Liver (tissue), 4 donors: ENCODE measurements around the gene KLK7. TPM values are rescaled to one million over a fixed set of nuclear protein-coding genes. Genes with fewer than 3 reads are reported as not detected.

Experiments used
- polyA plus RNA-seq, 2 donors: library from polyadenylated mRNA; stranded (reverse) in 1 of 2; unstranded in 1 of 2; fragments of 200-250 nt in 1 of 2; fragments of >200 nt in 1 of 2; fragmentation: Nextera tagmentation in 1 of 2; extraction: Ambion mirVana in 1 of 2; gene quantifications; one replicate each; pipeline versions ENCODE4 v1.2.1 to v1.2.3, GENCODE V29; 2013 to 2015
- total RNA-seq, 2 donors: library from RNA; depleted of rRNA; stranded (reverse); fragments of >200 nt; gene quantifications; one replicate each; pipeline ENCODE4 v1.2.3, GENCODE V29; 2014
- donor health status: healthy.
- donor health status: healthy.
- donor health status: healthy.

Gene KLK7
- total and polyA plus RNA-seq, 4 donors = not detected

Other genes with a start within 250 kb of the KLK7 start
- not detected for gene GPR32, start 213.5 kb downstream of the KLK7 start, total RNA-seq
- not detected for gene GPR32, start 213.5 kb downstream of the KLK7 start, polyA plus RNA-seq
- gene ACP4, start 193.5 kb downstream of the KLK7 start, total RNA-seq = not detected
- gene ACP4, start 193.5 kb downstream of the KLK7 start, polyA plus RNA-seq = under 1 TPM; 0.06 to 0.19 TPM
- not detected for gene KLK1, start 160.1 kb downstream of the KLK7 start, total RNA-seq
- not detected for gene KLK1, start 160.1 kb downstream of the KLK7 start, polyA plus RNA-seq
- gene KLK15, start 150.3 kb downstream of the KLK7 start, total RNA-seq = not detected
- not detected for gene KLK15, start 150.3 kb downstream of the KLK7 start, polyA plus RNA-seq
- gene KLK3, start 129.0 kb downstream of the KLK7 start, total RNA-seq = not detected
- gene KLK3, start 129.0 kb downstream of the KLK7 start, polyA plus RNA-seq = not detected
- not detected for gene KLK2, start 110.5 kb downstream of the KLK7 start, total RNA-seq
- gene KLK2, start 110.5 kb downstream of the KLK7 start, polyA plus RNA-seq = not detected
- not detected for gene KLK4, start 72.5 kb downstream of the KLK7 start, total RNA-seq
- gene KLK4, start 72.5 kb downstream of the KLK7 start, polyA plus RNA-seq = not detected
- gene KLK5, start 30.9 kb downstream of the KLK7 start, total RNA-seq = not detected
- not detected for gene KLK5, start 30.9 kb downstream of the KLK7 start, polyA plus RNA-seq
- gene KLK6, start 14.3 kb downstream of the KLK7 start, total RNA-seq = not detected
- gene KLK6, start 14.3 kb downstream of the KLK7 start, polyA plus RNA-seq = not detected
- not detected for gene KLK8, start 17.7 kb upstream of the KLK7 start, total RNA-seq
- not detected for gene KLK8, start 17.7 kb upstream of the KLK7 start, polyA plus RNA-seq
- not detected for gene KLK10, start 35.8 kb upstream of the KLK7 start, total RNA-seq
- gene KLK10, start 35.8 kb upstream of the KLK7 start, polyA plus RNA-seq = under 1 TPM in 1 of 2 donors, not detected in 1; 0.06 TPM
- gene KLK11, start 42.7 kb upstream of the KLK7 start, total RNA-seq = under 1 TPM in 1 of 2 donors, not detected in 1; 0.25 TPM
- under 1 TPM in 1 of 2 donors, not detected in 1; 0.07 TPM for gene KLK11, start 42.7 kb upstream of the KLK7 start, polyA plus RNA-seq
- not detected for gene KLK12, start 51.1 kb upstream of the KLK7 start, total RNA-seq
- not detected for gene KLK12, start 51.1 kb upstream of the KLK7 start, polyA plus RNA-seq
- not detected for gene KLK13, start 81.2 kb upstream of the KLK7 start, total RNA-seq
- not detected for gene KLK13, start 81.2 kb upstream of the KLK7 start, polyA plus RNA-seq
- not detected for gene KLK14, start 99.0 kb upstream of the KLK7 start, total RNA-seq
- under 1 TPM in 1 of 2 donors, not detected in 1; 0.06 TPM for gene KLK14, start 99.0 kb upstream of the KLK7 start, polyA plus RNA-seq
- gene CTU1, start 124.5 kb upstream of the KLK7 start, total RNA-seq = 1 to 10 TPM; 3.4 to 3.7 TPM
- 1 to 10 TPM in 1 of 2 donors, under 1 TPM in 1; 0.19 to 1.6 TPM for gene CTU1, start 124.5 kb upstream of the KLK7 start, polyA plus RNA-seq
- 1 to 10 TPM; 4.8 to 5.4 TPM for gene SIGLEC9, start 141.0 kb upstream of the KLK7 start, total RNA-seq
- gene SIGLEC9, start 141.0 kb upstream of the KLK7 start, polyA plus RNA-seq = 1 to 10 TPM; 3.0 to 4.1 TPM
- gene SIGLEC7, start 158.4 kb upstream of the KLK7 start, total RNA-seq = 1 to 10 TPM; 3.2 to 4.7 TPM
- gene SIGLEC7, start 158.4 kb upstream of the KLK7 start, polyA plus RNA-seq = 1 to 10 TPM; 2.7 to 4.8 TPM
- gene CD33, start 241.2 kb upstream of the KLK7 start, total RNA-seq = 1 to 10 TPM; 2.8 to 4.8 TPM
- 1 to 10 TPM; 1.3 to 5.1 TPM for gene CD33, start 241.2 kb upstream of the KLK7 start, polyA plus RNA-seq